ENCODE measurements around the gene PPP1R15A.
"Not testable (repeated sequence)": the region's sequence is repeated elsewhere in the genome, so short reads cannot be mapped to it uniquely, and the experiment has no call there.

The PPP1R15A gene

GRCh38 chr19:48881741-48882657 is 9.8 kb downstream of the PPP1R15A start:
- DNase-seq, result no peak

- no peak for DNase-seq
Observed at GRCh38 chr19:48883726-48884125, 11.5 kb downstream of the PPP1R15A start.

GRCh38 chr19:48887861-48888612 is 15.8 kb downstream of the PPP1R15A start:
- DNase-seq, result no peak

- not testable (repeated sequence) for DNase-seq
Observed at GRCh38 chr19:48889496-48889895, 17.3 kb downstream of the PPP1R15A start.

- DNase-seq, result no peak
Observed at GRCh38 chr19:48890551-48890950, 18.3 kb downstream of the PPP1R15A start.

GRCh38 chr19:48895226-48895625 is 23.0 kb downstream of the PPP1R15A start:
- no peak for DNase-seq

- peak; percentile 54 for DNase-seq
Observed at GRCh38 chr19:48896191-48896720, 24.0 kb downstream of the PPP1R15A start.

GRCh38 chr19:48897181-48897580 is 25.0 kb downstream of the PPP1R15A start:
- no peak for DNase-seq

- not testable (repeated sequence) for DNase-seq
Observed at GRCh38 chr19:48899386-48899749, 27.1 kb downstream of the PPP1R15A start.

- DNase-seq, result peak; percentile 99
Observed at GRCh38 chr19:48899781-48900476, 27.7 kb downstream of the PPP1R15A start, which contains the start of gene NUCB1. TSS of gene NUCB1 (plus strand) at chr19:48900312. CDS start at chr19:48900797, 485 bp downstream.

GRCh38 chr19:48900477-48901406 is 28.5 kb downstream of the PPP1R15A start:
- no peak for DNase-seq

- not testable (repeated sequence) for DNase-seq
Observed at GRCh38 chr19:48902291-48902690, 30.1 kb downstream of the PPP1R15A start.

- DNase-seq, result not testable (repeated sequence)
Observed at GRCh38 chr19:48903788-48904187, 31.6 kb downstream of the PPP1R15A start.

GRCh38 chr19:48905664-48906063 is 33.4 kb downstream of the PPP1R15A start:
- DNase-seq, result no peak

- no peak for DNase-seq
Observed at GRCh38 chr19:48906324-48906723, 34.1 kb downstream of the PPP1R15A start.

GRCh38 chr19:48907671-48908070 is 35.5 kb downstream of the PPP1R15A start:
- DNase-seq, result no peak

- DNase-seq, result not testable (repeated sequence)
Observed at GRCh38 chr19:48909424-48910077, 37.3 kb downstream of the PPP1R15A start.

- DNase-seq, result no peak
Observed at GRCh38 chr19:48910803-48911202, 38.6 kb downstream of the PPP1R15A start.

GRCh38 chr19:48913114-48913889 is 41.1 kb downstream of the PPP1R15A start:
- no peak for DNase-seq

- DNase-seq, result no peak
Observed at GRCh38 chr19:48914181-48914580, 42.0 kb downstream of the PPP1R15A start.

All from stimulated activated CD4-positive, alpha-beta T cell treated with anti-CD3 and anti-CD28 coated beads, Interleukin-4, amount 100 ng/mL, for 1 hour (primary cell).